ENCODE data around the gene CASKIN1.

DNA sequence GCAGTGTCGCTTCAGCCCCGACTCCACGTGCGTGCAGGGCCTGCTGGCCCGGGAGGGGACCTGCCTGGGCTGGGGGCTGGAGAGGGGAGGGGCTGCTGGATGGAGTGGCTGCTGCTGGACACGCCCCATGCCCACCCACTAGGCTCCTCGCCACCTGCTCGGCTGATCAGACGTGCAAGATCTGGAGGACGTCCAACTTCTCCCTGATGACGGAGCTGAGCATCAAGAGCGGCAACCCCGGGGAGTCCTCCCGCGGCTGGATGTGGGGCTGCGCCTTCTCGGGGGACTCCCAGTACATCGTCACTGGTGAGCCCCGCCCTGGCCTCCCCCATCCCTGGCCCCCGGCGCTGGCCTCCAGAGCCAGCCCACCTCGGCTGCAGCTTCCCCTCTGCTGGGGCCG lies 11.9 kb upstream of the CASKIN1 start:
- TF ChIP-seq, protein P1, sequence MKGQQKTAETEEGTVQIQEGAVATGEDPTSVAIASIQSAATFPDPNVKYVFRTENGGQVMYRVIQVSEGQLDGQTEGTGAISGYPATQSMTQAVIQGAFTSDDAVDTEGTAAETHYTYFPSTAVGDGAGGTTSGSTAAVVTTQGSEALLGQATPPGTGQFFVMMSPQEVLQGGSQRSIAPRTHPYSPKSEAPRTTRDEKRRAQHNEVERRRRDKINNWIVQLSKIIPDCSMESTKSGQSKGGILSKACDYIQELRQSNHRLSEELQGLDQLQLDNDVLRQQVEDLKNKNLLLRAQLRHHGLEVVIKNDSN (IDR thresholded peaks at IDR 0.05): no peak
- TF ChIP-seq CEBPB (IDR thresholded peaks at IDR 0.05) (no peak), EGR1 (IDR thresholded peaks at IDR 0.05) (no peak), YY1 (IDR thresholded peaks at IDR 0.05; ENCODE audit: low read depth) (no peak), EP300 (IDR thresholded peaks at IDR 0.05; ENCODE audit: borderline replicate concordance) (no peak), TAF1 (IDR thresholded peaks at IDR 0.05; ENCODE audit: low read depth) (no peak), TCF12 (IDR thresholded peaks at IDR 0.05; ENCODE audit: low read depth) (no peak), NFIC (IDR thresholded peaks at IDR 0.05) (no peak)
- TF ChIP-seq, protein P2, sequence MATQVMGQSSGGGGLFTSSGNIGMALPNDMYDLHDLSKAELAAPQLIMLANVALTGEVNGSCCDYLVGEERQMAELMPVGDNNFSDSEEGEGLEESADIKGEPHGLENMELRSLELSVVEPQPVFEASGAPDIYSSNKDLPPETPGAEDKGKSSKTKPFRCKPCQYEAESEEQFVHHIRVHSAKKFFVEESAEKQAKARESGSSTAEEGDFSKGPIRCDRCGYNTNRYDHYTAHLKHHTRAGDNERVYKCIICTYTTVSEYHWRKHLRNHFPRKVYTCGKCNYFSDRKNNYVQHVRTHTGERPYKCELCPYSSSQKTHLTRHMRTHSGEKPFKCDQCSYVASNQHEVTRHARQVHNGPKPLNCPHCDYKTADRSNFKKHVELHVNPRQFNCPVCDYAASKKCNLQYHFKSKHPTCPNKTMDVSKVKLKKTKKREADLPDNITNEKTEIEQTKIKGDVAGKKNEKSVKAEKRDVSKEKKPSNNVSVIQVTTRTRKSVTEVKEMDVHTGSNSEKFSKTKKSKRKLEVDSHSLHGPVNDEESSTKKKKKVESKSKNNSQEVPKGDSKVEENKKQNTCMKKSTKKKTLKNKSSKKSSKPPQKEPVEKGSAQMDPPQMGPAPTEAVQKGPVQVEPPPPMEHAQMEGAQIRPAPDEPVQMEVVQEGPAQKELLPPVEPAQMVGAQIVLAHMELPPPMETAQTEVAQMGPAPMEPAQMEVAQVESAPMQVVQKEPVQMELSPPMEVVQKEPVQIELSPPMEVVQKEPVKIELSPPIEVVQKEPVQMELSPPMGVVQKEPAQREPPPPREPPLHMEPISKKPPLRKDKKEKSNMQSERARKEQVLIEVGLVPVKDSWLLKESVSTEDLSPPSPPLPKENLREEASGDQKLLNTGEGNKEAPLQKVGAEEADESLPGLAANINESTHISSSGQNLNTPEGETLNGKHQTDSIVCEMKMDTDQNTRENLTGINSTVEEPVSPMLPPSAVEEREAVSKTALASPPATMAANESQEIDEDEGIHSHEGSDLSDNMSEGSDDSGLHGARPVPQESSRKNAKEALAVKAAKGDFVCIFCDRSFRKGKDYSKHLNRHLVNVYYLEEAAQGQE (IDR thresholded peaks at IDR 0.05; ENCODE audit: low read depth): no peak

All from Ishikawa (cell line).